HepG2 (cell line): Measurements from ENCODE around the gene PLAC9. TPM values are rescaled to one million over a fixed set of nuclear protein-coding genes. Genes with fewer than 3 reads are reported as not detected.
A peak's percentile ranks its signal among the peaks of the same experiment; 100 is the strongest.

ENCODE experiments used
- ATAC-seq: fragments of 200-7000 bp; cut with Tn5 transposase; 3 replicates; pipeline ENCODE4 v1.9.1; 2020; ENCODE audit warnings: mild to moderate bottlenecking, moderate library complexity
- BruUV-seq: library from RNA; stranded (reverse); fragments of 400-500 nt; replicated peaks from 2 replicates; lab custom pipeline; 2021; lab: Mats Ljungman, UMichigan
- CTCF ChIA-PET: fragments of 300-600 bp; formaldehyde crosslinking; extraction: SDS; loops from one replicate; lab custom pipeline; 2021; ENCODE audit warnings: low total read pairs, inconsistent platforms, low intra/inter-chr PET ratio; lab: Yijun Ruan, JAX
- POLR2A ChIA-PET: fragments of 350-600 bp; sonication (Branson Sonifier 250); formaldehyde crosslinking; loops from one replicate; lab custom pipeline; 2020; ENCODE audit warnings: antibody characterized with exemption, inconsistent platforms; lab: Yijun Ruan, JAX
- DNase-seq: peaks from one replicate; pipeline ENCODE4 v3.0.0-alpha.2; 2015; ENCODE audit warnings: low spot score
- FAIRE-seq: peaks from 3 replicates; lab custom pipeline; 2011; peaks lifted over from hg19 to GRCh38; lab: Jason Lieb, UNC
- H2AFZ ChIP-seq: one replicate; pipeline ENCODE4 v1.6.1; 2011; ENCODE audit warnings: low read length, inconsistent platforms
- H3K27ac ChIP-seq: fragments of 300-600 bp; 3 replicates; pipeline ENCODE4 v1.8.0; 2011; ENCODE audit warnings: mixed run types, mild to moderate bottlenecking, mixed read lengths, low read length, inconsistent platforms; ENCODE audit not compliant: insufficient read depth; ENCODE audit errors: extremely low read length
- H3K27me3 ChIP-seq, 2 experiments: fragments of 200-600 bp in 1 of 2; 2 replicates in 1 of 2; 3 replicates in 1 of 2; pipeline versions ENCODE4 v1.6.0 to v1.8.0; 2011; ENCODE audit warnings: low read length in 2 of 2, mild to moderate bottlenecking in 2 of 2, moderate library complexity in 2 of 2, inconsistent platforms in 1 of 2; ENCODE audit not compliant: insufficient read depth in 2 of 2, control insufficient read depth in 1 of 2
- H3K36me3 ChIP-seq, 2 experiments: fragments of 200-600 bp in 1 of 2; replicated peaks in 1 of 2; 2 replicates in 1 of 2; 3 replicates in 1 of 2; pipeline versions ENCODE4 v1.5.1 to v1.8.0; 2011; ENCODE audit warnings: low read length in 2 of 2, inconsistent platforms in 1 of 2; ENCODE audit not compliant: insufficient read depth in 2 of 2, control insufficient read depth in 1 of 2
- H3K4me1 ChIP-seq: 2 replicates; pipeline ENCODE4 v1.5.1; 2012; ENCODE audit warnings: low read length, inconsistent platforms; ENCODE audit not compliant: insufficient read depth
- H3K4me2 ChIP-seq: 2 replicates; pipeline ENCODE4 v1.6.0; 2011; ENCODE audit warnings: low read depth, low read length, inconsistent platforms
- H3K4me3 ChIP-seq, 3 experiments: fragments of 200-600 bp in 1 of 3; sonication (generic), shearing (Covaris generic) in 1 of 3; replicated peaks in 1 of 3; 2 replicates each; pipeline ENCODE4 v1.5.1; 2011 to 2016; ENCODE audit warnings: low read length in 3 of 3, inconsistent platforms in 2 of 3, low read depth in 2 of 3, mild to moderate bottlenecking in 2 of 3, control low read depth in 1 of 3, mixed read lengths in 1 of 3; ENCODE audit not compliant: insufficient read depth in 1 of 3
- H3K79me2 ChIP-seq: one replicate; pipeline ENCODE4 v1.6.1; 2011; ENCODE audit warnings: low read length, inconsistent platforms; ENCODE audit not compliant: insufficient read depth
- H3K9ac ChIP-seq: 2 replicates; pipeline ENCODE4 v1.6.0; 2011; ENCODE audit warnings: mild to moderate bottlenecking, low read depth, low read length, inconsistent platforms; ENCODE audit not compliant: insufficient read depth
- H3K9me3 ChIP-seq: 2 replicates; pipeline ENCODE4 v1.5.1; 2012; ENCODE audit warnings: mild to moderate bottlenecking, low read length
- H4K20me1 ChIP-seq: 2 replicates; pipeline ENCODE4 v1.6.0; 2011; ENCODE audit warnings: inconsistent platforms, mild to moderate bottlenecking, low read length, moderate library complexity; ENCODE audit not compliant: insufficient read depth
- ADNP ChIP-seq: sonication (generic); formaldehyde crosslinking; IDR thresholded peaks from 2 replicates; pipeline ENCODE4 v1.4.0; 2020; ENCODE audit warnings: missing genetic modification reagents
- AGO1 ChIP-seq: fragments of 200-400 bp; formaldehyde crosslinking; IDR thresholded peaks from 2 replicates; pipeline ENCODE4 v1.6.1; 2017; ENCODE audit warnings: mild to moderate bottlenecking, low read depth, low read length, moderate library complexity; ENCODE audit not compliant: poor library complexity, severe bottlenecking
- ATF3 ChIP-seq: sonication (generic); formaldehyde crosslinking; IDR thresholded peaks from 2 replicates; pipeline ENCODE4 v1.4.0; 2020; ENCODE audit warnings: missing genetic modification reagents
- DNMT3B ChIP-seq: conservative IDR thresholded peaks from 2 replicates; pipeline ENCODE4 v1.6.1; 2016; ENCODE audit warnings: missing biosample characterization, control low read depth
- KMT2A ChIP-seq: sonication (generic); formaldehyde crosslinking; IDR thresholded peaks from 2 replicates; pipeline ENCODE4 v1.4.0; 2020; ENCODE audit warnings: missing genetic modification reagents
- POLR2G ChIP-seq: fragments of 200-400 bp; formaldehyde crosslinking; IDR thresholded peaks from 2 replicates; pipeline ENCODE4 v1.6.1; 2018; ENCODE audit warnings: mild to moderate bottlenecking, low read depth, low read length, moderate library complexity
- RBM22 ChIP-seq: fragments of 200-400 bp; formaldehyde crosslinking; optimal IDR thresholded peaks from 2 replicates; pipeline ENCODE3; 2017; ENCODE audit warnings: mild to moderate bottlenecking, low read length, moderate library complexity
- YEATS4 ChIP-seq: sonication (generic); formaldehyde crosslinking; IDR thresholded peaks from 2 replicates; pipeline ENCODE4 v1.4.0; 2020; ENCODE audit warnings: missing genetic modification reagents, borderline replicate concordance
- ZBTB2 ChIP-seq: sonication (generic); formaldehyde crosslinking; IDR thresholded peaks from 2 replicates; pipeline ENCODE4 v1.8.0; 2022; ENCODE audit warnings: low read depth, missing genetic modification reagents
- ZBTB3 ChIP-seq: sonication (generic); formaldehyde crosslinking; IDR thresholded peaks from 2 replicates; pipeline ENCODE4 v1.4.0; 2020; ENCODE audit warnings: low read depth, mild to moderate bottlenecking, moderate library complexity, missing genetic modification reagents, borderline replicate concordance
- ZNF121 ChIP-seq: sonication (generic); formaldehyde crosslinking; IDR thresholded peaks from 2 replicates; pipeline ENCODE4 v1.5.0; 2020; ENCODE audit warnings: mild to moderate bottlenecking, missing genetic modification reagents
- ZNF232 ChIP-seq: sonication (generic); formaldehyde crosslinking; IDR thresholded peaks from 2 replicates; pipeline ENCODE4 v1.4.0; 2020; ENCODE audit warnings: missing genetic modification reagents, borderline replicate concordance
- ZNF234 ChIP-seq: sonication (generic); formaldehyde crosslinking; conservative IDR thresholded peaks from 2 replicates; pipeline ENCODE4 v1.5.1; 2020; ENCODE audit warnings: mild to moderate bottlenecking, missing genetic modification reagents
- ZNF530 ChIP-seq: sonication (generic); formaldehyde crosslinking; IDR thresholded peaks from 2 replicates; pipeline ENCODE4 v1.5.0; 2020; ENCODE audit warnings: low read depth, mild to moderate bottlenecking, missing genetic modification reagents
- ZNF609 ChIP-seq: sonication (generic); formaldehyde crosslinking; IDR thresholded peaks from 2 replicates; pipeline ENCODE4 v1.4.0; 2020; ENCODE audit warnings: mild to moderate bottlenecking, missing genetic modification reagents, borderline replicate concordance
- ZNF704 ChIP-seq: sonication (generic); formaldehyde crosslinking; IDR thresholded peaks from 2 replicates; pipeline ENCODE4 v1.8.1; 2023; ENCODE audit warnings: mild to moderate bottlenecking, inconsistent platforms, moderate library complexity, missing genetic modification reagents, borderline replicate concordance
- WGBS: methylation state at CpG from one replicate; pipeline ENCODE4 v1.1.6; 2017; ENCODE audit warnings: low lambda C conversion rate; 5-methylcytosine and 5-hydroxymethylcytosine counted together
- in situ Hi-C: cut with HindIII; loops from 2 replicates; pipeline ENCODE4 v1.10.0; 2017; ENCODE audit warnings: low pct_unique_long_range_greater_than_20kb; ENCODE audit not compliant: extremely low pct_ligation_motif_present
- intact Hi-C: fragments of 100-400 bp; cut with micrococcal nuclease; formaldehyde crosslinking; loops from one replicate; pipeline ENCODE4 v1.10.0; 2022; ENCODE audit not compliant: unreplicated experiment
- polyA plus RNA-seq, 8 experiments: library from polyadenylated mRNA; depleted of rRNA in 3 of 8; stranded (reverse) in 7 of 8; unstranded in 1 of 8; fragments of >200 nt; fragmentation: Illumina TruSeq in 4 of 8; extraction: Trizol in 4 of 8; gene quantifications; 2 replicates each; pipeline versions ENCODE4 v1.2.1 to v1.2.3, GENCODE V29; 2011 to 2016; ENCODE audit warnings: low read depth in 4 of 8, missing spikeins in 1 of 8, mixed read lengths in 1 of 8; ENCODE audit not compliant: insufficient read depth in 1 of 8
- total RNA-seq, 5 experiments: library from RNA; depleted of rRNA; stranded (reverse); fragments of >200 nt; fragmentation: Illumina TruSeq; extraction: Trizol; gene quantifications; 2 replicates each; pipeline ENCODE4 v1.2.3, GENCODE V29; 2016; ENCODE audit warnings: low read depth in 1 of 5

Gene PLAC9
- total and polyA plus RNA-seq, 2 of the 13 experiments (the other 11 are each of a cell fraction or from before 2014, with no cell fraction given): not detected

GRCh38 chr10:80144067-80144695, 11.7 kb downstream of the PLAC9 start:
- no TSS peak for BruUV-seq
- Histone ChIP-seq H2AFZ (no peak overlapping the region), H3K27me3 (0 out of 5 replicates have a peak, but pooled peaks cover 0 to 4% of the 10 kb centered on the region in 2 experiments), H3K27ac (no peak overlapping the region), H3K79me2 (no peaks in the 10 kb centered on the region), H3K4me1 (peaks cover 30% of the 10 kb centered on the region), H4K20me1 (no peaks in the 10 kb centered on the region), H3K9ac (0 out of 2 replicates have a peak overlapping the region, but pooled peaks have one; percentile 5), H3K4me3 (peak overlapping the region in 1 of 3 experiments; percentile 42; a peak in 1 of 6 replicates), H3K9me3 (no peaks in the 10 kb centered on the region), H3K36me3 (no peaks in the 10 kb centered on the region), H3K4me2 (peak overlapping the region; percentile 75)
- in situ Hi-C loops: loop anchor here (5.0 kb wide), 1 partner anchor 78 kb away; no protein-coding TSS in a partner anchor
- FAIRE-seq (no peak), DNase-seq (no peak), ATAC-seq (peak; percentile 73)
- POLR2A ChIA-PET: interaction anchor here (1.4 kb wide), 1 partner anchor 77 kb away, joined by 3 read pairs; no protein-coding TSS in a partner anchor
- CTCF ChIA-PET: interaction anchor here (1.7 to 2.6 kb wide), 2 partner anchors 17 to 78 kb away, joined by 4 to 18 read pairs; no protein-coding TSS in a partner anchor
- WGBS: 6% methylated on average over 10 of the region's 28 CpGs
- intact Hi-C loops: loop anchor here (10.0 kb wide), 1 partner anchor 61 kb away; the partner anchor contains the start of gene ANXA11
- TF ChIP-seq RBM22: no peak
- TF ChIP-seq ATF3 (CRISPR knock-in tag): no peak
- TF ChIP-seq ZNF704 (CRISPR knock-in tag): no peak
- no peak for TF ChIP-seq ADNP (CRISPR knock-in tag)
- TF ChIP-seq AGO1: peak; percentile 61
- no peak for TF ChIP-seq KMT2A (CRISPR knock-in tag)
- no peak for TF ChIP-seq ZNF530
- TF ChIP-seq DNMT3B: no peak
- no peak for TF ChIP-seq YEATS4 (CRISPR knock-in tag)
- 0 out of 2 replicates have a peak, but pooled peaks have one; percentile 10 for TF ChIP-seq POLR2G
- TF ChIP-seq ZNF234 (CRISPR knock-in tag): no peak
- no peak for TF ChIP-seq ZNF121
- no peak for TF ChIP-seq ZBTB3
- no peak for TF ChIP-seq ZNF609 (CRISPR knock-in tag)
- no peak for TF ChIP-seq ZNF232 (CRISPR knock-in tag)
- no peak for TF ChIP-seq ZBTB2 (CRISPR knock-in tag)
